NCI-H2029 treated with DMSO at 0.1 percent for 48 hours (cell line): ENCODE data around the gene PHLDA1.

ENCODE experiments used
- DNase-seq: peaks from one replicate; lab custom pipeline; 2025; lab: John Stamatoyannopoulos, UW

PHLDA1 gene

GRCh38 chr12:76031414-76032042, at the start of gene PHLDA1:
TSS of gene PHLDA1 (minus strand) at chr12:76031776.
- peak; percentile 88 for DNase-seq

- DNase-seq: no peak
Measured at GRCh38 chr12:76080729-76081415, 49.3 kb upstream of the PHLDA1 start.

GRCh38 chr12:76080017-76080728, 48.6 kb upstream of the PHLDA1 start:
- peak; percentile 64 for DNase-seq

DNA sequence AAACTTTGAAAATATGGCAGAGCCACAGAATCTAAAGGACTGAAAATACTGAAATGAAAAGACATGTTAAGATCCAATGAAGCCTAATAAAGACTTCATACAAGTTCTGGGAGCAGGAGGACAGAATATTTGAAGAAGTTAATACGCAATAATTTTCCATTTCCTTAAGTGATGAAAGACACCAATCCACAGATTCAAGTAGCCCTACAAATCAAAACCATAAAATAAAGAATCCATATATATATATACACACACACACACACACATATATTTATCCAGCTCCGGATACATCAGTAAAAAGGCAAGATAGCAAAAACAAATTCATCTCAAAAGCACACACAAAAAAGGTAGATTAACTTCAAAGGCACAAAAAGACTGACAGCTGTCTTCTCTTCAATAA, 47.2 kb upstream of the PHLDA1 start:
- no peak for DNase-seq

DNA sequence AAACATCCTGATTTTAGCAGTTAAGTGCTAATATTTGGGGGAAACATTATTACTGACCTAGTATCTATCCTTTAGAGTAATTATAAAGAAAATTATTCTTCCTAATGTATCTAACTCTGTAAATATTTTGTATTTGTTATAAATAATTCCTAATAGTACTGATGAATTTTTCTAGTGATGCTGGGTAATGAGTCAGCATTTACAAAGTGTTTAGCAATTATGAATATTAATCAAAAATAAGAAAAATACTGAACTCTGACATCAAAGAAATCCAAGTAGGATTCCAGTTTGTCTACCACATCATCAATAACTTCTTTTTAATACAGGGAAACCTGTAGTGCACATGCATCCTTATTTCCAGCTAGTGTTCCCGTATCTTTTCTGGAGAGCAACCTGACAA, 43.9 kb upstream of the PHLDA1 start:
- no peak for DNase-seq

DNA sequence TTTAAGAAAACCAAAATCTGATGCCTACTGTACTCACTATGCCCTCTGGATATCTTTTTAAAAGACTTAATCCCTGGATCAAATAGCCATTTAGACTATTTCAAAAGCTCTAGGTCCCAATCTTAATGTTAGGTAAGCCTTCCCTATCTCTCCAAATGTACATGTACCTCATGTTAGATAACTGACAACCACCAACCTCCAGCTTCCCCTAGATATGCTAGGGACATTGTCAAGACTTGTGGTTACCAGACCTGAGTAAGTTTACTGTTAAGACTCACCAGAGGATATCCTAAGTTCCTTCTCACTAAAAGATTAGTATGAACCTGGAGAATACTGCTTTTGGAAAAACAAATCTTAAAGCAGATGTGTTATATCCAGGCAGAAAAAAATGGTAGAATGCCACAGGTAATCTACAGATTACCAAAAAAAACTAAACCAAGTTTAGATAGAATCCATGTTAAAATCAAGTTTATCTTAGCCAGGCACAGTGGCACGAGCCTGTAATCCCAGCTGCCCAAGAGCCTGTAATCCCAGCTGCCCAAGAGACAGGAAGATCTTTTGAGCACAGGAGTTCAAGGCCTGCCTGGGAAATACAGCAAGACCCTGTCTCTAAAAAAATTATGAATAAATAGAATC, 43.2 kb upstream of the PHLDA1 start:
- no peak for DNase-seq

- no peak for DNase-seq
Measured at GRCh38 chr12:76073561-76073960, 42.0 kb upstream of the PHLDA1 start.

DNA sequence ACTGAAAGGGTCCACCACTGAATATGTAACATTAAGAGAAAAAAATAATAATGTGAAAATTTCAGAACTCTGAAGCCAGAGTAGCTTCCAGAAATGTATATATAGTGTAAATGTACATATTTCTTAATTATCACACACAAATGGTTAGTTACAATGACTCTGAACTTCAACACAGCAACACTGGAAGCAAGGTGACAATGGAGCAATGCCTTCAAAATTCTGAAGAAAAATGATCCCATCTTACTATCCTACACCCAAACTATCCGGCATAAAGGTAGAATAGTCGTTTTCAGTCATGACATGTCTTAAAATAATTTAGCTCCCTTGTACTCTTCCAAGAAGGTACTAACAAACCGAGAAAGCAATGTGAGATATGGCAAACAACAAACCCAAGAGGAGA, 41.0 kb upstream of the PHLDA1 start:
- DNase-seq: no peak

GRCh38 chr12:76069339-76069738, 37.8 kb upstream of the PHLDA1 start:
- DNase-seq: no peak

- DNase-seq: no peak
Measured at GRCh38 chr12:76065917-76066316, 34.3 kb upstream of the PHLDA1 start.

- DNase-seq: no peak
Measured at GRCh38 chr12:76064904-76065303, 33.3 kb upstream of the PHLDA1 start.

DNA sequence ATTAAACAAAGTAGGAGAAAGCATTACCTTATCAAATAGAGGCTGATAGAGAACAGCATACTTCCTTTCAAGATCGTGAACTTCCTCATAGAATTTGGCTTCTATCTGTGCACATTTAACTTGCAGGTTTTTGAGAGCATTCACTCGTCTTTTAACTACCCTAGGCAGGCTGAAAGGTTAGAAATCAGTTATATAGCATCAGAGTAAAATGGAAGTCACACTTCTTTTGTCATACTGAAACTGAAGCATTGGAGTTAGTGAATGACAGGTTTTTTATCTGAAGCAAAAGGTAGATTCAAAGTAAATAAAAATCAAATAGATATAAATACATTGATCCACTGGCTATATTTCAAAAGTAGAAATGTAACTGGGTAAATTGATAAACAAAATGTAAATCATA, 28.5 kb upstream of the PHLDA1 start:
- DNase-seq: no peak

- no peak for DNase-seq
Measured at GRCh38 chr12:76057326-76057725, 25.8 kb upstream of the PHLDA1 start.

DNA sequence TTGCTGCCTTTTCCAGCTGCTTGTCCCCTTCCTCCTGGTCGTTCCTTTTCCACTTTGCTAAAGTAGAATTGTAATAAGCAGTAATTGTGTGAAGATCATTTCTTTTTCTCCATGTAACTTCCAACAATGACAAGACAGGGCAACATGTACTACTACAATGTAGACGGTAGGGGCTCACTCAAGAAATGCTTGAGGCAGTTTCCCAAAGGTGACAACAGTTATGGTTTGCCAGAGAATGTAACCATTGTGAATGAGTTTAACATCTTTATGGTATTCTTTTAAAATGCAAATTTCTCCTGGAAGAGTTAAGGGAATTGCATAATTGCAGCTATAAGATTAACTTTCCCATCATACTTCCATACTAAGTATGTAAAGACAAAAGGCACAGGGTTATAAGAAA, 23.8 kb upstream of the PHLDA1 start:
- no peak for DNase-seq

GRCh38 chr12:76049575-76050251, 18.1 kb upstream of the PHLDA1 start:
- no peak for DNase-seq

GRCh38 chr12:76047742-76048141, 16.2 kb upstream of the PHLDA1 start:
- no peak for DNase-seq

DNA sequence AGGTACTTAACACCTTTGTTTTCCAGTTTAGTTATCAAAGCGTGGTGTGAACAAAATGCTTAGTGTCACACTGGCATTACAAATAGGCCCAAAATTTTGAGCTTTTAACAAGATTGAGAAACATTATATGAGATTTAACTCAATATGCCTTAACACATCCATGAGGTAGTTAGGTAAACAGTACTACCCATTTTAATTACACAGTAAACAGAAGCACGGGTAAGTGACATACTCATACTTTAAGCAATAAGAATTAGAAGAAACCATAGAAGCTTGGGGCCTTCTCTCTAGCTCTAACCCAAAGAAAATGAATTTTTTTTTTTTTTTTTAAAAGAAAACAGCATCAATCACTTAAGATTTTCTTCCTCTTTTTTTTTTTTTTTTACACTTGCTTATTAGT, 15.5 kb upstream of the PHLDA1 start:
- no peak for DNase-seq

DNA sequence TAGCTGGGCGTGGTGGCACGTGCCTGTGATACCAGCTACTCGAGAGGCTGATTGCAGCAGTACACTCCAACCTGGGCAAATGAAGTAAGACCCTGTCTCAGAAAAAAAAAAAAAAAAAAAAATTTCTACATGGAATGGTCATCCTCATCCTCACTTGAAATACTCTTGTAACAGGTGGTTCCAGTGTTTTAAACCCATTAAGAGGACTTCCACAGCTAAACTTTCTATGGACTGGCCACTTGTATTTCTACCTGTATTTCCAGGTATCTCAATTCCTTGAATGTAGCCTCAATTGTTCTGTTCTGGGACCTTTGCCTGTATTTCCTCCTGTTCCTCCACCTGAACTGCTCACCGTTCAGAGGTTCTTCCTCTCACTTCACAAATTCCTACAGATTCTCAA, 11.8 kb upstream of the PHLDA1 start:
- no peak for DNase-seq

- no peak for DNase-seq
Measured at GRCh38 chr12:76042147-76042546, 10.6 kb upstream of the PHLDA1 start.

DNA sequence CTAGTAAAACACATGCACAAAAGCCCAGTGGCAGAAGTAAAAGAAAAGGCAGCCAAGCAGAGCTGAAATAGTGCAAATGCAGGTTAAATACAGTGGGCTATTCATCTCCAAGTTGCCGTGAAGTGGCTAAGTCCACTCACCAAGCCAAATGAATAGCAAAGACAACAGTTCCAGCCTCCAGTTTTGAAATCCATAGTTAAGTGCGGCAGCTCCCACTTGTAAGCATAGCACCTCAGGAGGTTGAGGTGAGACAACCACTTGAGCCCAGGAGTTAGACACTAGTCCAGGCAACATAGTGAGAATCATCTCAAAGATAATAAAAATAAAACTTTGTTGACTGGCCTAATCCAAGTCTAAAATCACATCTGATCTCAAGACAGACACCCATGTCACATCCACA, 9.8 kb upstream of the PHLDA1 start:
- DNase-seq: no peak

GRCh38 chr12:76040461-76040860, 8.9 kb upstream of the PHLDA1 start:
- DNase-seq: no peak

DNA sequence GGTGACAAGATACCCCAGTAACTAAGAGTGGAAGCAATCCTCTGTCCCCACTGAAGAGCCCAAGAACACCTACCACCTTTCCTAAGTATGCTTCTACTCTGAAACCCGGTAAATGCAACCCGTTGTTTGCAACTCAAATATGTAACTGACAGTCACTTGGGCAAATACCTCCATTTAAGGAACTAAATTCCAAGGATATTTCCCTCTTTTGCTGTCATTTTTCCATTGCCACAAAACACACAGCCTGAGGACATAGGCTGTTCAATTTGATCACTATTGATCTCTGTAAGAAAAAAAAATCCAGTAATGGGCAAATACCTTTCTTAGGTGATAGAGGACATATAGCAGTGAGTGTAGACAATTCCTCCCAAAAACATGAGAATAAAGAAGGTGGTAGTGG, 6.6 kb upstream of the PHLDA1 start:
- no peak for DNase-seq
